Measurements from ENCODE around the gene RCAN2.

The RCAN2 gene

GRCh38 chr6:46491201-46491627 is at the start of gene RCAN2:
TSS of gene RCAN2 (minus strand) at chr6:46491449.
- no peak for DNase-seq

GRCh38 chr6:46539866-46540265 is 48.6 kb upstream of the RCAN2 start:
- DNase-seq = no peak

GRCh38 chr6:46538800-46539480 is 47.7 kb upstream of the RCAN2 start:
- DNase-seq = no peak

GRCh38 chr6:46530896-46531295 is 39.6 kb upstream of the RCAN2 start:
- DNase-seq = no peak

- DNase-seq = no peak
Observed at GRCh38 chr6:46528961-46529750, 37.9 kb upstream of the RCAN2 start.

- no peak for DNase-seq
Observed at GRCh38 chr6:46526607-46527006, 35.4 kb upstream of the RCAN2 start.

- no peak for DNase-seq
Observed at GRCh38 chr6:46525583-46525982, 34.3 kb upstream of the RCAN2 start.

- no peak for DNase-seq
Observed at GRCh38 chr6:46521464-46521971, 30.3 kb upstream of the RCAN2 start.

GRCh38 chr6:46517202-46517601 is 26.0 kb upstream of the RCAN2 start:
- DNase-seq = no peak

GRCh38 chr6:46513533-46513932 is 22.3 kb upstream of the RCAN2 start:
- DNase-seq = no peak

GRCh38 chr6:46511320-46511719 is 20.1 kb upstream of the RCAN2 start:
- no peak for DNase-seq

GRCh38 chr6:46510651-46511050 is 19.4 kb upstream of the RCAN2 start:
- no peak for DNase-seq

- no peak for DNase-seq
Observed at GRCh38 chr6:46509981-46510510, 18.8 kb upstream of the RCAN2 start.

GRCh38 chr6:46509063-46509462 is 17.8 kb upstream of the RCAN2 start:
- DNase-seq = no peak

GRCh38 chr6:46507426-46507825 is 16.2 kb upstream of the RCAN2 start:
- DNase-seq = no peak

- DNase-seq = no peak
Observed at GRCh38 chr6:46505693-46506512, 14.7 kb upstream of the RCAN2 start.

- DNase-seq = no peak
Observed at GRCh38 chr6:46504242-46504641, 13.0 kb upstream of the RCAN2 start.

GRCh38 chr6:46502486-46503119 is 11.4 kb upstream of the RCAN2 start:
- DNase-seq = no peak

- no peak for DNase-seq
Observed at GRCh38 chr6:46501136-46502089, 10.2 kb upstream of the RCAN2 start.

GRCh38 chr6:46500382-46500781 is 9.1 kb upstream of the RCAN2 start:
- no peak for DNase-seq

Data from NCI-H1417 treated with DMSO at 0.1 percent for 48 hours (cell line).